NCI-H510A treated with DMSO at 0.1 percent for 48 hours (cell line): ENCODE data around the gene CCDC28B.

Experiments
- DNase-seq: peaks from one replicate; lab custom pipeline; 2025; lab: John Stamatoyannopoulos, UW

The CCDC28B gene

GRCh38 chr1:32194984-32195383 is 5.4 kb upstream of the CCDC28B start:
- DNase-seq = no peak

GRCh38 chr1:32195531-32195930 is 4.9 kb upstream of the CCDC28B start:
- no peak for DNase-seq

DNA sequence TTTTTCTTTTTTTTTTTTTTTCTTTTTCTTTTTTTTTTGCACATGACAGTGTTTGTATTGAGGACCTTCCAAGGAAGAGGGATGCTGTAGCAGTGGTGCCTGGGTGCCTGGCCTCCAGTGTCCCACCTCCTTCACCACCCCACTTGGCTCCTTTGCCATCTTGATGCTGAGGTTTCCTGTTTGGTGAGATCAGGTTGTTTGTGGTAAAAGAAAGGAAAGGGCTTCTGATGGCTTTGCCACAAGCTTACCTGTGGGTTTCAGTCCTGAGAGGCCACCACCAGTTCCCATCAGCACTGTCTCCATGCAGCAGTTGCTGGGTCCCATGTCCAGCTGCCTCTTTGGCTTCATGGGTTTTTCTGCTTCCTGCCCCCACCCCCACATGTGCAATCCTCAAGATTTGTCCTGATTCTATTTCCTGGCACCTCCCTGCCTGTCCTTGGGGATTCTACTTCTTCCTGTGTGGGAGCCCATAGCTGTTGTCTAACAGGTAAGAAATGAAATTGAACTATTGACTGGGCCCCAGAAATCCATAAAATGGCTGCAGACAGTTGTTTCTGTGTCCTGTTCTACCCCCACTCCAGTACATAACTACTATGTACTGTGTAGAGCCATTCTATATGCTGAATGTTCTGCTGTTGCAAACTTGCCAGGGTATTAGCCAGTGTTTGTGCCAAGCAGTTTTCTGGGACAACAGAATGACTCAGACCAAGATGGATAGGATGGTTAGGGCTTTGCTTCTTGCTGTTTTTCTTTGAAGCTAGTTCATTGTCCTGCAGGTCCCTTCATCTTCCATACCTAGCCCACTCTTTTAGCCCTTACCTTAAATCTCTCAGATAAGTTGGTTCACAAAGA is 4.2 kb upstream of the CCDC28B start:
- DNase-seq = no peak

- DNase-seq = no peak
These were observed 3.3 kb upstream of the CCDC28B start for GRCh38 chr1:32197074-32197473.

DNA sequence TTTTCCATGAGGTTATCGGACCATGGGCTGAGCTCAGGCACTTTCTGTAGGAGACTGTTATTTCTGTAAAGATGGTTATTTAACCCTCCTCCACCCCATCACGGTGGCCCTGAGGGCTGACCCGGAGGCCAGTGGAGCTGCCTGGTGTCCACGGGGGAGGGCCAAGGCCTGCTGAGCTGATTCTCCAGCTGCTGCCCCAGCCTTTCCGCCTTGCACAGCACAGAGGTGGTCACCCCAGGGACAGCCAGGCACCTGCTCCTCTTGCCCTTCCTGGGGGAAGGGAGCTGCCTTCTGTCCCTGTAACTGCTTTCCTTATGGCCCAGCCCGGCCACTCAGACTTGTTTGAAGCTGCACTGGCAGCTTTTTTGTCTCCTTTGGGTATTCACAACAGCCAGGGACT is 2.6 kb upstream of the CCDC28B start:
- DNase-seq = no peak

DNA sequence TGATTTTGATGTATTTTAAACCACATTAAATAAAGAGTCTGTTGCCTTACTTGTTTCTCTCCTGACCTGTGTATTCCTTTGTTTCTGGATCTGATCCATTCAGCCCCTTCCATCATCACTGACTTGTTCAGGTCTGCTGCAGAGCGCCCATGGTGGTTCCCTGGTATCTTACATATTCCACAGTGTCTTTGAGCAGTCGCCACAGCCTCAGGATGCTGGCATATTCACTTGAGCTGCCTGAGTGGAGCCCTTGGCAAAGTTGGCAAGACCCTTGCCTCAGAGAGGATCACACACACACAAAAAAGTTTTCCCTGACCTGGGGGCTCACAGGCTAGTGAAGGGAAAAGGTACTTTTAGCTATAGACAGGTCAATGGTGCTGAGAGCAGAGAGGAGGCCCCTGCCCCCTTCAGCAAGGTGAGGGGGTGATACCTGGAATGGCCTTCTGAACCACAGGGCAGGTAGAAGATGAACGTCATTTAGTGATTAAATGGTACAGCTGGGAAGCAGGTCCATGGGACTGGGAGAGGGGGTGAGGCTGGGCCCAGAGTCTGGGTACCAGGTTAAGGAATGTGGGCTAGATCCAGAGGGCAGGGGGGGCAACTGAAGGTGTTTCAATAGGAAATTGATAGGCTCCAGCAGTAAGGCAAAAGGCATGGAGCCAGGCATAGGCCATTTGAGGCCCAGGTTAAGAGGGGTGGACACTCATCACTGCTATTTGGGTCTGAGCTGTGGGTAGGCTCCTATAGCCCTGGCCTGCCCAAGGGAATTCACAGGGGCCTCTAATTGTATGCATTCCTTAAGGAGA is 2.0 kb upstream of the CCDC28B start:
- DNase-seq = no peak

- DNase-seq = no peak
These were observed 1.2 kb upstream of the CCDC28B start for GRCh38 chr1:32199043-32199716.

DNA sequence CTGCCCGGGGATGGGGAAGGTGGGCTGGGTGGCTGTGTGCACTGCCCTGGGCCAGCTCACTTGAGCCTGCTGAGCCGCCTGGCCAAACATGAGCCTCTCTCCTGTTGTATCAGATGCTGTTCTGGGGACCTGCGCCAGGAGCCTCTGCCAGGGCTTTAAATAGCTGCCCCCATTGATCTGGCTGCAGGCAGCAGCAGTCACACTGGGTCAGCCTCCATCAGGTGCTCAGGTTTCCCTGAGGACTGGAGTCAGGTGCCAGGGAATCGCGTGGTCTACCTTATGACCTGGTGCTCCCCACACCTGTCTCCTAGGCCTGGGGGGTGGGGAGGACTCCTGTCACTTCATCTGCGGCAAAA is 700 bp upstream of the CCDC28B start:
- DNase-seq = no peak

DNA sequence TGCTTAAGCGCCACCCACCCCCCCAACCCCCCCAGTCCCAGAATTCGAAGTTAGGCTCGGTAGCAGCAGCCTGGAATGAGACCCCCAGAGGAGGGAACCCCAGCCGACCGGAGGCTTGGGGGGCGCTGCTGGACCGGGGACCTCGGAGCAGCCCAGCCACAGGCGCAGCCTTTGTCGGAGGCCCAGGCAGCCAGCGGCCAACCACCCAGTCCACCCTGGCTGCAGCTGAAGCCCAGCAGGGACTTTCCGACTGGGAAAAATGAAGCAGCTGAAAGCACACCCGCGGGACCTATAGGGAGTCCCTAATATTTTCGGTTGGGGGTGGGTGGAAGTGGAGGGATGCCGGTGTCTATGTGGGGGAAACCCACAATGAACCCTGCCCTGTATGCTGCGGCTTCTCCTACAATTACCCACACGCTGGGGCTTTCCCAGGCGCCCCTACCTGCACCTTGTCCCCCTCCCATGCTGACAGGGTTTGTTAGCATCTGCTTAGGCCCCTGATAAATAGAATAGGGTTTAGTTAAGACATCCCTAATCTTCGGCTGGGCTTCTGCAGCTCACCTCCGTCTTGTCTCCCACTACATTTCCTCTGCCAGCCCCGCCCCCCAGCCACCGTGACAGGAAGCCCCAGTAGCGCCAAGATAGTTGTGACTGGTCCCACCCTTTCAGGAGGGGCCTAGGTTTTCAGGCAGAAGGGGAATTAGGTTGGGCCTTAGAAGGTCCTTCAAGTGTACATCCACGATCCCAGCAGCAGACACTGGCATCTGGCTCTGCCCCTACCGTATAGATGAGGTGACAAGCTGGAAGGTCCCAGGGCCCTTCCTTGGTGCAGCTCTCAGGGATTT is 838 bp downstream of the CCDC28B start:
- no peak for DNase-seq

- DNase-seq = peak; percentile 33
These were observed 4.6 kb downstream of the CCDC28B start for GRCh38 chr1:32204943-32205361.

GRCh38 chr1:32205401-32206370 is 5.3 kb downstream of the CCDC28B start, which contains the start of gene IQCC:
Gene IQCC, plus strand, starts transcription at chr1:32205671. Its CDS starts 11 bp downstream, at chr1:32205682.
- DNase-seq = peak; percentile 78

- DNase-seq = no peak
These were observed 8.1 kb downstream of the CCDC28B start for GRCh38 chr1:32208469-32208868.

DNA sequence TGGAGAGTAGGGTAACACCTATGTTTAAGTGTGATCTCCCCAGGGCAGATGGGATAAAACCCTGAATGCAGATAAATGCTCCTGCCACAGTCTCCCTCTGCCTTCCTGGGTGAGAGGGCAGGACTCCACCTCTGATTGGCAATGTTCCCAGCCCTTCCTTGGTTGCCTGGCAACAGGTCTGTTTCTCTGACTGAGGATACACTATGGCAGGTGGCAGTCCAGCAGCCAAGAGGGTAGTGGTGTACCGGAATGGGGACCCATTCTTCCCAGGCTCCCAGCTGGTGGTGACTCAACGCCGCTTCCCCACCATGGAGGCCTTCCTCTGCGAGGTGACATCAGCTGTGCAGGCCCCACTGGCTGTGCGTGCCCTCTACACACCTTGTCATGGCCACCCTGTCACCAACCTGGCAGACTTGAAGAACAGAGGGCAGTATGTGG is 8.5 kb downstream of the CCDC28B start, which contains the start of gene DCDC2B:
DCDC2B (plus strand) TSS at position 199 of the 438 bp plus-strand sequence; CDS start at position 204, 5 bp downstream.
- peak; percentile 85 for DNase-seq

- peak; percentile 56 for DNase-seq
These were observed 15.5 kb downstream of the CCDC28B start for GRCh38 chr1:32215629-32216480.

GRCh38 chr1:32216566-32216965 is 16.2 kb downstream of the CCDC28B start:
- DNase-seq = no peak

DNA sequence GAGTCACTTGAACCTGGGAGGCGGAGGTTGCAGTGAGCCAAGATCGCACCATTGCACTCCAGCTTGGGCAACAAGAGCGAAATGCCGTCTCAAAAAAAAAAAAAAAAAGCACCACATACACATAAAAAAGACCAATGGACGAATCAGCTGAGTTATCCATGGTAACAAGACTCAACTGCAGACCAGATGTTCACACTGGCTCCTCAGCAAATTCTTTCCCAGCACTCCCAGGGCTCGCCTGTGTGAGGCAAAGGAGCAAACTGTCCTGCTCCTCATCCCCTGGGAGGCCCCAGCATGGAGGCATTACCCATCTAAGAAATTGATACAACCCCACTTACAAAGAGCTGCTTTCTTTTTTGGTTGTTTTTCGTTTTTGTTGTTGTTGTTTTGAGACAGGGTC is 18.6 kb downstream of the CCDC28B start:
- DNase-seq = no peak

- DNase-seq = peak; percentile 37
These were observed 20.6 kb downstream of the CCDC28B start for GRCh38 chr1:32220746-32221580.

GRCh38 chr1:32221581-32221979 is 21.2 kb downstream of the CCDC28B start:
- no peak for DNase-seq
